HG03571 (cell line): Measurements from ENCODE around the gene OR4Q3.
"Not testable (repeated sequence)": the region's sequence is repeated elsewhere in the genome, so short reads cannot be mapped to it uniquely, and the experiment has no call there.

Source experiments
- ATAC-seq: cut with Tn5 transposase; IDR thresholded peaks from one replicate; pipeline ENCODE4 v1.9.1; 2021; ENCODE audit not compliant: unreplicated experiment

The OR4Q3 gene

GRCh38 chr14:19743256-19743655, at the start of gene OR4Q3:
Gene OR4Q3 (plus strand): TSS chr14:19743571.
- no peak for ATAC-seq

DNA sequence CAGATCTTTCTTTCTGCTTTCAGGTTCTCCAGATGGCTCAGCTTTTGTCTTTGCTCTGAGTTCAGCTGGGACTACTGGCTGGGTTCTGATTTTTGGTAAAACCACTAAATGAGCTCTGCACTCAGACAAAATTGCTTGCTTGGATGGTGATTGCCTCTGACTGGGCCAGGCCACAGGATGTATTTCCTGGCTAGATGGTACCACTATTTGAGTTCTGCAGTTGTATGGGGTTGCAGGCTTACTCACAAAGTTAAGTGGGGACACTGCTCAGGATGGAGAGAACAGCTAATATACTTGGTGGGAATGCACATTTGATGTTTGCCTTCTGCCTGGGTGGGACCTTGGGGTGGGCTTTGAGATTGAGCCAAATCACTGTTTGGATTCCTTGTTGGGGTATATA, 14.0 kb upstream of the OR4Q3 start:
- ATAC-seq, result no peak

- ATAC-seq, result no peak
Measured at GRCh38 chr14:19729763-19730162, 13.6 kb upstream of the OR4Q3 start.

- ATAC-seq, result not testable (repeated sequence)
Measured at GRCh38 chr14:19733893-19734292, 9.5 kb upstream of the OR4Q3 start.

DNA sequence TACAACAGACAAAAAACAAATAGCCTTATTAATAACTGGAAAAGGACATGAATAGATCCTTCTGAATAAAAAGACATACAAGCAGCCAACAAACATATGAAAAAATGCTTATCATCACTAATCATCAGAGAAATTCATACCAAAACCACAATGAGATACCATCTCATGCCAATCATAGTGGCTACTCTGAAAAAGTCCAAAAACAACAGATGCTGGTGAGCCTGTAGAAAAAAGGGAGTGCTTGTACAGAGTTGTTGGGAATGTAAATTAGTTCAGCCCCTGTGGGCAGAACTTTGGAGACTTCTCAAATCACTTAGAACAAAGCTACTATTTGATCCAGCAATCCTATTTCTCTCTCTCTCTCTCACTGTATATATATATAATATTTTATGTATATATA, 8.9 kb downstream of the OR4Q3 start:
- ATAC-seq, result not testable (repeated sequence)

- no peak for ATAC-seq
Measured at GRCh38 chr14:19754172-19754571, 10.8 kb downstream of the OR4Q3 start.

DNA sequence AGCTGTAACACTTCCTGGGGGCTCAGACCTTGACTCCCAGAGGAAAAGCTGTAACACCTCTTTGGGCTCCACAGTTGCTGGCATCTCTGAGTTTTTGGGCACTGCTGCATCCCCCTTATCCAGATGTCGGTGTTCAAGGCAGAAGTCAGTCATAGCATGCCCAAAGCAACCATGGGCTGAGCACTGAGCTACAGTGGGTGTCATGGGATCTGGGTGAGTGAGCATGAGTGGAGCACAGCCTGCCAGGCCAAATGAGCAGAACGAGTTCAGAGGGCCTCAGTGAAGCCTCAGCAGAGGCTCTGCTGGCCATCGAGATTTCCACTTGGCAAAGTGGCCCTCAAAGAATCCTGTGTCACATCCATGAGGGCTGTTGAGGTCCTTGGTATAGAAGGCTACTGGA, 28.1 kb downstream of the OR4Q3 start:
- not testable (repeated sequence) for ATAC-seq

DNA sequence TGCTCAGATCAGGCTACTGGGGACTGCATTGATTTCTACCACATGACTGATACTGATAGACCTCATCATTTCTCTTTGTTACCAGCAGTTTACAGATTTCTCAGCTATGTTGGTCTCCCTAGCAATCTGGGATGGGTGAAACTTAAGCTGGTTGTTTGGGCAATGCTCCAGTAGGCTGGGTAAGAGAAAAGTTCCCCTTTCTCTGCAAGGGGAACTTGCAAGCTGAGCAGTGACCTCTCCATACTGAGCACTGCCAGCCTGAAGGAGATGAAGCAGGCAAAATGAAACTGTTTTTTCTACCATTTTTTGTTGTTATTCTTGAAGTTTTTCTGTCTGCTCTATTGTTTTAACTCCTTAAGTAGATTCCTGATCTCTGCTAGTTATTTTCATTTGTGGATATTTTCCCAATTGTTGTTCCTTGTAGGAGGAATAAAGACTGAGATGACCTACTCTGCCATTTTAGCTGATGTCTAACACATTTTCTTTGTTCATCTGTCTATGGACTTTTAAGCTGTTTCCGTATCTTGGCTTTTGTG, 28.6 kb downstream of the OR4Q3 start:
- no peak for ATAC-seq

DNA sequence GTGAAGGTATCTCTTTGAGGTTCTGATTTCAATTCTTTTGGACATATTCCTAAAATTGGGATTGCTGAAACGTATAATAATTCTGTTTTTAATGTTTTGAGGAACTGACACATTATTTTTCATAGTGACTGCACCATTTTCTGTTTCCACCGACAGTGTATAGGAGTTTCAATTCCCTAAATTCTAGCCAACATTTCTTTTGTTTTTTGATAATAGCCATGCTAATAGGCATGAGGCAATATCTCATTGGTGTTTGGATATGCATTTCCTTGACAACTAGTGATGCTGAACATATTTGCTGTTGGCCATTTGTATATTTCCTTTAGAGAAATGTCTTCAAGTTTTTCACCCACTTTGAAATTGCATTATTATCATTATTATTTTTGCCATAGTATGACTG, 29.1 kb downstream of the OR4Q3 start:
- not testable (repeated sequence) for ATAC-seq

DNA sequence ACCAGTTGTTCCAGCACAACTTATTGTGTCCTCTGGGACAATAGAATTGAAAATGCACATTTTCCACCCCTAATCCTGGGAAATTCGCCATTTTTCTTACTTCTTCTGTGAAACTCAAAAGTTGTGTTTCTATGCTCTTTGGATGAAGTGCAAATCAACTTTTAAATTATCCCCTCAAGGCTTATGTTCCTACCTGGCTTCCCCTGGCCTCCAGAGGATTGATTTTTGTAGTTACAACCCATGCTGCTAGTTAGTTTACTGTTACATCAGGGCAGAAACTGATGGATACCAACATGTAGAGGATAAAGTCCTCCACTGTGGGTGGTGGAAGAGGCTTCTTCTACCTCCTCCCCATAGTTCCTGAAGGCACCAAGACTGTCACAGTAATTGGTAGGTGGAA, 29.8 kb downstream of the OR4Q3 start, which contains the start of gene OR4M1:
Gene OR4M1, plus strand, starts transcription at position 301 of the 400 bp plus-strand sequence. CDS start 6,819 bp downstream, outside the sequence.
- ATAC-seq, result not testable (repeated sequence)

DNA sequence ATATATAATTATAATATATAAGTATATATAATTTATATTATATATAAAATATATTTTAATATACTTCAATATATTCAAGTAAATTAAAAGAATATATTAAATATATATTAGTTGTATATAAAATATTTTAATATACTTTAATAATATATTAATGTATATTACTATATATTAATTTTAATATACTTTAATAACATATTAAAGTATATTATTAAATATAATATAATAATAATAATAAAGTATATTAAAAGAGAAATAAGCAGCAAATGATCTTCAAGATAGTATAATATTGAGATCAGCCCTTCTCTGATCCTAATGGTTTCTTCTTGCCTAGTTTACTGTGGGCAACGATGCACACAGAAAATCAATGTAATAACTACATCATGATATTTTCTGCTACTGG, 32.2 kb downstream of the OR4Q3 start:
- no peak for ATAC-seq

DNA sequence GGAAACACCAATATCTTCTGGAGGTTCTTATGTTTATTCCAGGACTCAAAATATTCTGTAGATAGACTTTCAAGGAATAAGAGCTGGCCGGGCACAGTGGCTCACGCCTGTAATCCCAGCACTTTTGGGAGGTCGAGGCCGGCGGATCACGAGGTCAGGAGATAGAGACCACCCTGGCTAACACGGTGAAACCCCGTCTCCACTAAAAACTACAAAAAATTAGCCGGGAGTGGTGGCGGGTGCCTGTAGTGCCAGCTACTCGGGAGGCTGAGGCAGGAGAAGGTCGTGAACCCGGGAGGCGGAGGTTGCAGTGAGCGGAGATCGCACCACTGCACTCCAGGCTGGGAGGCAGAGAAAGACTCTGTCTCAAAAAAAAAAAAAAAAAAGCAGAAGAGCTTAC, 42.5 kb downstream of the OR4Q3 start:
- ATAC-seq, result not testable (repeated sequence)

DNA sequence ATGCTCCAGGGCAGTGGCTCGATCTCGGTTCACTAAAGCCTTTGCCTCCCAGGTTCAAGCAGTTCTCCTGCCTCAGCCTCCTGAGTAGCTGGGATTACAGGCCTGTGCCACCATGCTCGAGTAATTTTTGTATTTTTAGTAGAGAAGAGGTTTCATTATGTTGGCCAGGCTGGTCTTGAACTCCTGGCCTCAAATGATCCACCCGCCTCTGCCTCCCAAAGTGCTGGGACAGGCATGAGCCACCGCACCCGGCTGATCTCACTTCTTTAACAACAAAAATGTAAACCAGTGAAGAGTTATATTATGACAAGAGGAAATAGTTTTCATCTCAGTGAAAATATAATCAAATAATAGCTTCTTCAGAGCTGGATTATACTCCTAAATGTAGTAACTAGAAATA, 43.9 kb downstream of the OR4Q3 start:
- ATAC-seq, result not testable (repeated sequence)

DNA sequence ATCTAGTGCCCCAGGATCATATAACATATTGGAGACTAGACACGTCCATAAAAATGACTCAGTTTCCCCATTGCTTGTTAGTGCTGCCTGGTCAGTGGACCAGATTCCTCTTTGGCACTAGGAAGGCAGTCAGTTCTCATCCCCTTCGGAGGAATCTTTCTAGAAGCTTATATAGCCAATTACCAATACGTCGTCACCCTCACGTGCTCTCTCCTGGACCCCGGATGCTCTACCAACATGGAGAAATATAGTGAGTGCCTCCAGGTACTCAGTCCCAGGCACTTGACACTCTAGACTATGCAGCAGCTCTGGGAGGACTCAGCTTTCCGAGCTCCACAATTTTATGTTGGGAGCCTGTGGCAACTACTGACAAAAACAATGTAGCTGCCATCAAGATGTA, 44.8 kb downstream of the OR4Q3 start:
- not testable (repeated sequence) for ATAC-seq

- not testable (repeated sequence) for ATAC-seq
Measured at GRCh38 chr14:19796520-19797108, 53.2 kb downstream of the OR4Q3 start.
